ENCODE results near the gene PHACTR2. TPM values are rescaled to one million over a fixed set of nuclear protein-coding genes. Genes with fewer than 3 reads are reported as not detected.

Gene PHACTR2
- total RNA-seq, 6 experiments from 2014 or later = 66.7 to 92.7 (median 84.1) TPM

DNA sequence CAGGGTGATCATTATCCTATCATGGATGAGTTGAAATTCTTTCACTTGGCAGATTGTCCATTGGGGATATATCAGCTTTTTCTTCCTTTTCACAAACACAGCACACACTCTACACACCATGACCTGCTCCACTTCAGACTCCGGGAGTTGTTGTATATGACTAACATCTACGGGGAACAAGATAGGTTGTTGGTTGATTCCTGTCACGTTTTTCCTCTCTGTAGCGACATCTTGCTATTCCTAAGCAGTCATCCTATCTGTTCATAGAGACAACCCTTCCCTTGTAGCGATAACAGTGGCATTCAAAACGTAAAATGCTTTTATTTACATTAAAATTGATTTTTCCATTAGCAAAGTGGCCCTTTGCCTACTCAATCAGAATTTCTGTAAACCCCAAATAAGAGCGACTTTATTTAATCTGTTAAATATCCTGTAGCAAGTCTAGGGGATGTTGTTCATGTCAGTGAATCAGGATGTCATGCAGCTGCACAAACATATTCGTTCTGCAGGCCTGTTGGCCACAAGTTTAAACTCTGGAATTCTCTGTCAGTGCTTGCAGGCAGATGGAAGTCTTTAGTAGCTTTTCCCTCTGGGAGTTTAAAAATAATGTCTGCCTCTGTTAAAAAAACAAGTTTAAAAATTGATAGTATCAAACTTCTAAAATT is 23.1 kb downstream of the PHACTR2 start:
- TF ChIP-seq, protein P1, sequence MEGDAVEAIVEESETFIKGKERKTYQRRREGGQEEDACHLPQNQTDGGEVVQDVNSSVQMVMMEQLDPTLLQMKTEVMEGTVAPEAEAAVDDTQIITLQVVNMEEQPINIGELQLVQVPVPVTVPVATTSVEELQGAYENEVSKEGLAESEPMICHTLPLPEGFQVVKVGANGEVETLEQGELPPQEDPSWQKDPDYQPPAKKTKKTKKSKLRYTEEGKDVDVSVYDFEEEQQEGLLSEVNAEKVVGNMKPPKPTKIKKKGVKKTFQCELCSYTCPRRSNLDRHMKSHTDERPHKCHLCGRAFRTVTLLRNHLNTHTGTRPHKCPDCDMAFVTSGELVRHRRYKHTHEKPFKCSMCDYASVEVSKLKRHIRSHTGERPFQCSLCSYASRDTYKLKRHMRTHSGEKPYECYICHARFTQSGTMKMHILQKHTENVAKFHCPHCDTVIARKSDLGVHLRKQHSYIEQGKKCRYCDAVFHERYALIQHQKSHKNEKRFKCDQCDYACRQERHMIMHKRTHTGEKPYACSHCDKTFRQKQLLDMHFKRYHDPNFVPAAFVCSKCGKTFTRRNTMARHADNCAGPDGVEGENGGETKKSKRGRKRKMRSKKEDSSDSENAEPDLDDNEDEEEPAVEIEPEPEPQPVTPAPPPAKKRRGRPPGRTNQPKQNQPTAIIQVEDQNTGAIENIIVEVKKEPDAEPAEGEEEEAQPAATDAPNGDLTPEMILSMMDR (IDR thresholded peaks at IDR 0.05) = no peak
- Mint-ChIP-seq H3K9me3 (peaks cover 3% of the 10 kb centered on the region; the same call in 1 of the 2 replicates), H3K4me3 (no peak overlapping the region), H3K27ac (no peak overlapping the region), H3K27me3 (ENCODE audit: insufficient read depth) (peaks cover 2% of the 10 kb centered on the region), H3K36me3 (ENCODE audit: low read depth) (peaks cover 8% of the 10 kb centered on the region), H3K4me1 (ENCODE audit: low read depth) (peaks cover 54% of the 10 kb centered on the region)
- DNase-seq = no peak

DNA sequence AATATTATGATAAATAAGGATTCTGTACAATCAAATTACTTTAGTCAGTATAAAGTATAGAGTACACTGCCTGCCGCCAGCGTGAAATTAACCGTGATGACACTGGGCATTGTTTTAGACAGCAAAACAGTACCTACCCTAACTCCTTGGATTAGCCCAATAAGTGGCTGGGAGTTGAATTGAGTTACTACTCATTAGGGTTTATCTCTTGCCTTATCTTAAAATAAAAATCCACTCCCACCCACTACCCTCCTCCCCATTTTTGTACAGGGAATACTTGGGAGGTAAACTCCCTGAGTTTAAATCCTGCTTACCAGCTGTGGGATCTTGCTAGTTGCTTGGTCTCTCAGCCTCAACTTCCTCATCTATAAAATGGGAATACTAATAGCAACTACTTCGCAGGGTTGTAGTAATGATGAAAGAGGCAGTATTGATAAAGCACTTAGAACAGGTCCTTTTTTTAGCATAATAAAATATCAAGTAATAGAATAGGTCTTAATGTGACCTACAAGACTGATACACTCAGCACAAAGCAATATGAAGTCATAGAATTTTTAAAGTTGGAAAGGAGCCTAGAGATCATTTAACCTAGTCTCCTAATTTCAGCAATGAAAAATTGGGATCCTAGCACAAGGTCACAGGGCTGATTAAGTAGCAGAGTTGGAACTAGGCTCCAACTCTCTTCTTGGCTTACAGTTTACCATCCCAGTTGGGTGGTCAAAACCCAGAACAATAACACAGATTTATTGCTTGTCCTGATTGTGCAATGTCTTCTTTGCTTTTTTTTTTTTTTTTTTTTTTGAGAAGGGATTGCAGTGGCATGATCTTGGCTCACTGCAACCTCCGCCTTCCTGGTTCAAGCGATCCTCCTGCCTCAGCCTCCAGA is 23.8 kb downstream of the PHACTR2 start:
- no peak overlapping the region for H3K4me3 Mint-ChIP-seq
- no peak overlapping the region for H3K27ac Mint-ChIP-seq
- TF ChIP-seq, protein P1 (IDR thresholded peaks at IDR 0.05) = no peak
- peaks cover 3% of the 10 kb centered on the region; the same call in 1 of the 2 replicates for H3K9me3 Mint-ChIP-seq
- H3K4me1 Mint-ChIP-seq (ENCODE audit: low read depth) = peaks cover 46% of the 10 kb centered on the region
- H3K36me3 Mint-ChIP-seq (ENCODE audit: low read depth) = peaks cover 13% of the 10 kb centered on the region
- DNase-seq = no peak
- peaks cover 2% of the 10 kb centered on the region for H3K27me3 Mint-ChIP-seq (ENCODE audit: insufficient read depth)

DNA sequence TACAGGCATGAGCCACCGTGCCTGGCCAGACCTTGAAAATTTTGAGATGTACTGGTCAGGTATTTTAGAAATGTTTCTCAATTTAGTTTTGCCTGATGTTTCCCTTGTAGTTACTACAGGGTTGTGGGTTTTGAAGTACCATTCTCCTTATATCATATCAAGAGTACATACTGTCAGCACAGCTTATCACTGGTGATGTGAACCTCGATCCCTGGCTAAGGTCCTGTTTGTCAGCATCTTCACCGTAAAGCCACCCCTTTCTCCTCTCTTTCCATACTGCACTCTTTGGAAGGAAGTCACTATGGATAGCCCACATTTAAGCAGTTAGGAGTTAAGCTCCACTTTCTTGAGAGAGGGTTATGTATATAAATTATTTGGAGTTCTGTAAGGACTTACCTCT is 27.8 kb downstream of the PHACTR2 start:
- no peak for DNase-seq
- Mint-ChIP-seq H3K9me3 (peaks cover 3% of the 10 kb centered on the region; the same call in 1 of the 2 replicates), H3K4me1 (ENCODE audit: low read depth) (peaks cover 14% of the 10 kb centered on the region), H3K4me3 (no peak overlapping the region), H3K36me3 (ENCODE audit: low read depth) (peaks cover 15% of the 10 kb centered on the region), H3K27me3 (ENCODE audit: insufficient read depth) (no peaks in the 10 kb centered on the region; the same call in 1 of the 2 replicates), H3K27ac (no peak overlapping the region)
- TF ChIP-seq, protein P1 (IDR thresholded peaks at IDR 0.05) = no peak

DNA sequence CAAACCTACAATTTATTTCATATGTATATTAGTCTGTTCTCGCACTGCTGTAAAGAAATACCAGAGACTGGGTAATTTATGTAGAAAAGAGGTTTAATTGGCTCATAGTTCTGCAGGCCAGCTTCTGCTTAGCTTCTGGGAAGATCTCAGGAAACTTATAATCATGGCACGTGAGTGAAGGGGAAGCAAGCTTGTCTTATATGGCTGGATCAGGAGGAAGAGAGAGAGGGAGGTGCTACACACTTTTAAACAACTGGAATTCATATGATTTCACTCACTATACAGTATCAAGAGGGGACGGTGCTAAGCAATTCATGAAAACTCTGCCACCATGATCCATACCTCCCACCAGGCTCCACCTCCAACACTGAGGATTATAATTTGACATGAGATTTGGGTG is 29.9 kb downstream of the PHACTR2 start:
- Mint-ChIP-seq H3K4me3 (no peak overlapping the region), H3K4me1 (ENCODE audit: low read depth) (peaks cover 9% of the 10 kb centered on the region), H3K36me3 (ENCODE audit: low read depth) (peaks cover 15% of the 10 kb centered on the region), H3K9me3 (peaks cover 3% of the 10 kb centered on the region; the same call in 1 of the 2 replicates), H3K27ac (no peak overlapping the region), H3K27me3 (ENCODE audit: insufficient read depth) (no peaks in the 10 kb centered on the region; the same call in 1 of the 2 replicates)
- TF ChIP-seq, protein P1 (IDR thresholded peaks at IDR 0.05) = no peak
- DNase-seq = no peak

DNA sequence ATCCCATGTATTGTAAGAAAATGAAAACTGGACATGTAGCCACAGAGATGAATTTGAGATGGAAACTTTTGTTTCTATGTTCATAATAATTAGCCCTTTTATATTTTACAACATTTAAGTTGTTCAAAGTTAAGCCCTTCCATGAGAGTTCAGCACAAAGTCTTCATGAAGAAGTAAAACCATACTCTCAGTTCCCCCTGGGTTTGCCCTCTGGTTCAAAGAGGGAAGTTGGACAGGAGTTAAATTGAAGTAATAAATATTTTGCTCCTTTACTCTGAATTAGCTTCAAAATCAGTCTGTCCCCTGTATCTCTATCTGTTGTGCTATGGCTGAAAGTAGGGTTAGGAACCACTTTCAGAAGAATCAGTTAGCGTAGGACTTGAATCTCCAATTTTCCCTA is 31.1 kb downstream of the PHACTR2 start:
- Mint-ChIP-seq H3K27ac (no peak overlapping the region), H3K4me1 (ENCODE audit: low read depth) (no peaks in the 10 kb centered on the region), H3K36me3 (ENCODE audit: low read depth) (peaks cover 20% of the 10 kb centered on the region), H3K9me3 (peaks cover 3% of the 10 kb centered on the region; the same call in 1 of the 2 replicates), H3K27me3 (ENCODE audit: insufficient read depth) (no peaks in the 10 kb centered on the region; the same call in 1 of the 2 replicates), H3K4me3 (no peak overlapping the region)
- DNase-seq = no peak
- TF ChIP-seq, protein P1 (IDR thresholded peaks at IDR 0.05) = no peak
